Neural crest cell (in vitro differentiated cells): ENCODE results near the gene SNX1. TPM values are rescaled to one million over a fixed set of nuclear protein-coding genes. Genes with fewer than 3 reads are reported as not detected.

ENCODE experiments used
- DNase-seq: peaks from one replicate; pipeline ENCODE4 v3.0.0; 2021; ENCODE audit warnings: low read depth, mixed read lengths, low spot score
- H3K27ac Mint-ChIP-seq: one replicate; pipeline ENCODE4 v1.8.0; 2021; ENCODE audit warnings: mild to moderate bottlenecking, mixed read lengths; ENCODE audit not compliant: unreplicated experiment
- H3K27me3 Mint-ChIP-seq: 2 replicates; pipeline ENCODE4 v1.8.0; 2021; ENCODE audit warnings: low read depth, mild to moderate bottlenecking, mixed read lengths
- H3K36me3 Mint-ChIP-seq: 2 replicates; pipeline ENCODE4 v1.8.0; 2021; ENCODE audit warnings: low read depth, mild to moderate bottlenecking, mixed read lengths
- H3K4me1 Mint-ChIP-seq: 2 replicates; pipeline ENCODE4 v1.8.0; 2021; ENCODE audit warnings: mixed read lengths
- H3K4me3 Mint-ChIP-seq: one replicate; pipeline ENCODE4 v1.8.0; 2021; ENCODE audit warnings: mild to moderate bottlenecking, mixed read lengths
- H3K9me3 Mint-ChIP-seq: 2 replicates; pipeline ENCODE4 v1.8.0; 2021; ENCODE audit warnings: mixed read lengths
- CTCF ChIP-seq: fragments of 200-600 bp; sonication (generic); conservative IDR thresholded peaks from 2 replicates; pipeline ENCODE4 v1.5.0; 2021; ENCODE audit warnings: antibody characterized with exemption, mild to moderate bottlenecking
- total RNA-seq: library from RNA; stranded (reverse); gene quantifications from 2 replicates; pipeline ENCODE4 v1.2.1, GENCODE V29; 2021

SNX1 gene
- total RNA-seq, 1 donor from 2014 or later, result 131 TPM

GRCh38 chr15:64149424-64149823 is 53.6 kb downstream of the SNX1 start:
- peaks cover 38% of the 10 kb centered on the region for H3K4me1 Mint-ChIP-seq
- peaks cover 8% of the 10 kb centered on the region for H3K36me3 Mint-ChIP-seq
- peak overlapping the region; percentile 82 for H3K4me3 Mint-ChIP-seq
- no peak for DNase-seq
- H3K27me3 Mint-ChIP-seq, result peaks cover 30% of the 10 kb centered on the region
- H3K27ac Mint-ChIP-seq, result no peak overlapping the region
- H3K9me3 Mint-ChIP-seq, result no peaks in the 10 kb centered on the region
- peak; percentile 19 for TF ChIP-seq CTCF

GRCh38 chr15:64149893-64150578 is 54.3 kb downstream of the SNX1 start:
- peak overlapping the region; percentile 82 for H3K4me3 Mint-ChIP-seq
- DNase-seq, result no peak
- H3K27me3 Mint-ChIP-seq, result peaks cover 30% of the 10 kb centered on the region
- peaks cover 31% of the 10 kb centered on the region for H3K4me1 Mint-ChIP-seq
- H3K36me3 Mint-ChIP-seq, result peaks cover 4% of the 10 kb centered on the region
- no peaks in the 10 kb centered on the region for H3K9me3 Mint-ChIP-seq
- no peak for TF ChIP-seq CTCF
- no peak overlapping the region for H3K27ac Mint-ChIP-seq

DNA sequence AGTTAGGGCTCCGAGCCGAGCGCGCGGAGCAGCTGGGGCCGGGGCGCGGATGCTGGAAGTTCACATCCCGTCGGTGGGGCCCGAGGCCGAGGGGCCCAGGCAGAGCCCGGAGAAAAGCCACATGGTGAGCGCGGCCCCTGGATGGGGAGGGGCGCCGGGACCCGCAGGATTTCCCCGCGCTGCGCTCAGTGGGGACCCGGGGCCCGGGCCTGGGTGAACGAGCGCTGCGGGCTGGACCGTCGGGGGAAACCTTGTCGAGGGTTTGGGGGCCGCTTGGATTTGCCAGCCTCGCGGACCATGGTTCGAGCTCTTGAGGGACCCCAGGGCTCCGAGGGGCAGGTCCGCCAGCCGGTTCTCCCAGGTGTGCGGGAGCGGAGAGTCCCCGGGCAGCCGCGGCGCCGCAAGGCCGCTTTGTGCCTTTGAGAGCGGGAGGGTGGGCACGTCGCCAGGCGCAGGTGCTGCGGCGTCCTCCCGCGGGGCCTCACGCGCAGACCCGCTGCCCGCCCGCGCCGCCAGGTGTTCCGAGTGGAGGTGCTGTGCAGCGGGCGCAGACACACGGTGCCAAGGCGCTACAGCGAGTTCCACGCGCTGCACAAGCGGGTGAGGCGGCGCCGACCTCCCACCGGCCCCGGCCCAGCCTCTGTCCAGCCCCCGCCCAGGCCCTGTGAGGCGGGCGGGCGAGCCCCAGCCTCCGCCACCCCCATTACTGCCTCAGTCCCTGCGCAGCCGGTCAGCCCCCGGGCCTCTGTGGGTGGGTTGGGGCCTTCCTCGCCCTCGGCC is 56.1 kb downstream of the SNX1 start, which contains the start of gene SNX22:
SNX22 (plus strand) TSS at position 5 of the 780 bp plus-strand sequence; CDS start at position 50, 45 bp downstream.
- no peak for TF ChIP-seq CTCF
- no peaks in the 10 kb centered on the region for H3K9me3 Mint-ChIP-seq
- no peak for DNase-seq

GRCh38 chr15:64152507-64153387 is 57.0 kb downstream of the SNX1 start:
- peaks cover 19% of the 10 kb centered on the region for H3K4me1 Mint-ChIP-seq
- no peak for TF ChIP-seq CTCF
- no peak for DNase-seq
- no peak overlapping the region for H3K27ac Mint-ChIP-seq
- H3K9me3 Mint-ChIP-seq, result no peaks in the 10 kb centered on the region
- peaks cover 30% of the 10 kb centered on the region for H3K27me3 Mint-ChIP-seq
- peak overlapping the region; percentile 95 for H3K4me3 Mint-ChIP-seq
- peaks cover 7% of the 10 kb centered on the region for H3K36me3 Mint-ChIP-seq

More for the DNA sequence above, 56.1 kb downstream of the SNX1 start, which contains the start of gene SNX22:
- H3K4me3 Mint-ChIP-seq, result peak within 1 kb of the TSS; percentile 95
- no peak within 1 kb of the TSS for H3K27ac Mint-ChIP-seq
- H3K27me3 Mint-ChIP-seq, result peaks cover 30% of the 10 kb centered on the region
- H3K36me3 Mint-ChIP-seq, result peaks cover 7% of the 10 kb centered on the region
- peaks cover 20% of the 10 kb centered on the region for H3K4me1 Mint-ChIP-seq
